ENCODE measurements around the gene CLECL1.
"Not testable (repeated sequence)": the region's sequence is repeated elsewhere in the genome, so short reads cannot be mapped to it uniquely, and the experiment has no call there.

- TF ChIP-seq CTCF, POLR2A (IDR thresholded peaks at IDR 0.05): not testable (repeated sequence)
These were observed 47.5 kb downstream of the CLECL1 start for GRCh38 chr12:9685366-9685765.

Data from uterus (tissue), 2 donors.